KBM-7 (cell line): Measurements from ENCODE around the gene LDLRAD4.
"Not testable (repeated sequence)": the region's sequence is repeated elsewhere in the genome, so short reads cannot be mapped to it uniquely, and the experiment has no call there.

Experiments
- DNase-seq: peaks from one replicate; pipeline ENCODE4 v3.0.0-alpha.2; 2015
- in situ Hi-C: fragments of 300-500 bp; cut with MboI; formaldehyde crosslinking; loops from 2 replicates; pipeline ENCODE4 v1.14.3; 2020; ENCODE audit warnings: low sequenced_read_pairs, low pct_unique_long_range_greater_than_20kb, mixed read lengths

The LDLRAD4 gene

GRCh38 chr18:13589943-13590342, 371.4 kb downstream of the LDLRAD4 start:
- in situ Hi-C loops = no loop called here
- no peak for DNase-seq

GRCh38 chr18:13592246-13592645, 373.7 kb downstream of the LDLRAD4 start:
- no peak for DNase-seq
- in situ Hi-C loops = no loop called here

GRCh38 chr18:13594551-13594950, 376.0 kb downstream of the LDLRAD4 start:
- in situ Hi-C loops = no loop called here
- no peak for DNase-seq

- in situ Hi-C loops = no loop called here
- no peak for DNase-seq
Observed at GRCh38 chr18:13597068-13597467, 378.5 kb downstream of the LDLRAD4 start.

GRCh38 chr18:13598591-13598990, 380.0 kb downstream of the LDLRAD4 start:
- in situ Hi-C loops = no loop called here
- DNase-seq = no peak

GRCh38 chr18:13599031-13599430, 380.5 kb downstream of the LDLRAD4 start:
- in situ Hi-C loops = no loop called here
- no peak for DNase-seq

- in situ Hi-C loops = no loop called here
- no peak for DNase-seq
Observed at GRCh38 chr18:13603304-13604019, 384.9 kb downstream of the LDLRAD4 start.

- DNase-seq = no peak
- in situ Hi-C loops = no loop called here
Observed at GRCh38 chr18:13604786-13605185, 386.2 kb downstream of the LDLRAD4 start.

- in situ Hi-C loops = no loop called here
- DNase-seq = no peak
Observed at GRCh38 chr18:13605477-13605876, 386.9 kb downstream of the LDLRAD4 start.

GRCh38 chr18:13605901-13606300, 387.3 kb downstream of the LDLRAD4 start:
- in situ Hi-C loops = no loop called here
- no peak for DNase-seq

- in situ Hi-C loops = no loop called here
- DNase-seq = no peak
Observed at GRCh38 chr18:13606604-13607254, 388.2 kb downstream of the LDLRAD4 start.

GRCh38 chr18:13608024-13608562, 389.5 kb downstream of the LDLRAD4 start:
- in situ Hi-C loops, DNase-seq: not testable (repeated sequence)

GRCh38 chr18:13608791-13609532, 390.4 kb downstream of the LDLRAD4 start:
- in situ Hi-C loops = no loop called here
- no peak for DNase-seq

GRCh38 chr18:13610555-13611141, 392.1 kb downstream of the LDLRAD4 start:
- in situ Hi-C loops = no loop called here
- no peak for DNase-seq

- peak; percentile 43 for DNase-seq
- in situ Hi-C loops = no loop called here
Observed at GRCh38 chr18:13611142-13611600, 392.6 kb downstream of the LDLRAD4 start.

- no peak for DNase-seq
- in situ Hi-C loops = no loop called here
Observed at GRCh38 chr18:13611601-13612195, 393.1 kb downstream of the LDLRAD4 start.

GRCh38 chr18:13612196-13612997, 393.8 kb downstream of the LDLRAD4 start:
- in situ Hi-C loops = no loop called here
- peak; percentile 94 for DNase-seq

GRCh38 chr18:13613099-13613498, 394.5 kb downstream of the LDLRAD4 start:
- DNase-seq = no peak
- in situ Hi-C loops = no loop called here
